K562 (cell line): ENCODE data around the gene ZNF236. TPM values are rescaled to one million over a fixed set of nuclear protein-coding genes. Genes with fewer than 3 reads are reported as not detected.

Experiments used
- BCL6 ChIP-seq: fragments of 250-450 bp; sonication (Bioruptor Pico); IDR thresholded peaks from 2 replicates; pipeline ENCODE4 v1.4.0; 2020
- CHCHD3 ChIP-seq: fragments of 250-450 bp; sonication (Bioruptor Pico); IDR thresholded peaks from 2 replicates; pipeline ENCODE4 v2.1.2; 2022; ENCODE audit warnings: mild to moderate bottlenecking
- ETV1 ChIP-seq: fragments of 450-650 bp; conservative IDR thresholded peaks from 2 replicates; pipeline ENCODE4 v1.6.1; 2016; ENCODE audit warnings: missing genetic modification characterization, control low read depth, low read depth, missing compliant biosample characterization
- FOXJ3 ChIP-seq: sonication (generic); formaldehyde crosslinking; IDR thresholded peaks from 2 replicates; pipeline ENCODE4 v1.4.0; 2020; ENCODE audit warnings: mild to moderate bottlenecking, missing genetic modification reagents
- HIVEP1 ChIP-seq: fragments of 250-450 bp; sonication (Bioruptor Pico); IDR thresholded peaks from 2 replicates; pipeline ENCODE4 v1.4.0; 2020; ENCODE audit warnings: mild to moderate bottlenecking
- HNRNPH1 ChIP-seq: fragments of 200-400 bp; formaldehyde crosslinking; optimal IDR thresholded peaks from 2 replicates; pipeline ENCODE3; 2017; ENCODE audit warnings: low read depth, mild to moderate bottlenecking, low read length, moderate library complexity
- MTA1 ChIP-seq: fragments of 450-650 bp; IDR thresholded peaks from 2 replicates; pipeline ENCODE4 v1.6.1; 2017; ENCODE audit warnings: borderline replicate concordance
- NCOR1 ChIP-seq: fragments of 450-650 bp; IDR thresholded peaks from 2 replicates; pipeline ENCODE4 v1.6.1; 2016; ENCODE audit warnings: mild to moderate bottlenecking, moderate library complexity
- PRPF4 ChIP-seq: fragments of 200-400 bp; formaldehyde crosslinking; IDR thresholded peaks from one replicate; pipeline ENCODE4 v1.6.1; 2017; ENCODE audit warnings: low read length, low read depth, mild to moderate bottlenecking; ENCODE audit not compliant: insufficient read depth, poor library complexity, severe bottlenecking
- RCOR1 ChIP-seq, 2 experiments: IDR thresholded peaks; 2 replicates each; pipeline ENCODE4 v1.6.1; 2012; ENCODE audit warnings: low read depth in 2 of 2, low read length in 2 of 2, borderline replicate concordance in 1 of 2, improper control_type of control experiment in 1 of 2
- SMC3 ChIP-seq: conservative IDR thresholded peaks from 2 replicates; pipeline ENCODE4 v1.6.1; 2011; ENCODE audit warnings: low read depth, low read length, improper control_type of control experiment; ENCODE audit not compliant: insufficient read depth
- ZNF232 ChIP-seq: sonication (generic); formaldehyde crosslinking; IDR thresholded peaks from 2 replicates; pipeline ENCODE4 v1.8.0; 2022; ENCODE audit warnings: mild to moderate bottlenecking, missing genetic modification reagents
- polyA plus RNA-seq, 8 experiments: library from polyadenylated mRNA; depleted of rRNA in 4 of 8; stranded (reverse) in 5 of 8; unstranded in 3 of 8; fragments of >200 nt; fragmentation: Nextera tagmentation in 2 of 8; fragmentation: Illumina TruSeq in 1 of 8; extraction: Ambion mirVana in 2 of 8; extraction: Trizol in 1 of 8; gene quantifications; 2 replicates each; pipeline versions ENCODE4 v1.2.1 to v1.2.3, GENCODE V29; 2011 to 2014; ENCODE audit warnings: inconsistent platforms in 1 of 8, missing spikeins in 1 of 8
- total RNA-seq, 7 experiments: library from RNA; depleted of rRNA in 6 of 7; stranded (reverse); fragments of >200 nt in 6 of 7; fragmentation: Illumina TruSeq in 2 of 7; extraction: Trizol in 2 of 7; gene quantifications; 2 replicates each; pipeline versions ENCODE4 v1.2.1 to v1.2.3, GENCODE V29; 2011 to 2021; ENCODE audit warnings: low replicate concordance in 1 of 7
- TF ChIP-seq, protein P1 (sequence below): fragments of 200-600 bp; sonication (generic); IDR thresholded peaks from one replicate; pipeline ENCODE4 v1.6.1; 2012; ENCODE audit warnings: mild to moderate bottlenecking, low read depth, low read length, inconsistent platforms
- TF ChIP-seq, protein P2 (sequence below): sonication (generic); formaldehyde crosslinking; IDR thresholded peaks from 2 replicates; pipeline ENCODE4 v1.8.0; 2023; ENCODE audit warnings: mild to moderate bottlenecking, missing genetic modification reagents
- TF ChIP-seq, protein P3 (sequence below), 3 experiments: IDR thresholded peaks in 2 of 3; conservative IDR thresholded peaks in 1 of 3; 2 replicates each; pipeline ENCODE4 v1.5.1; 2011 to 2012; ENCODE audit warnings: low read length in 3 of 3, mild to moderate bottlenecking in 3 of 3, control low read depth in 2 of 3, improper control_type of control experiment in 1 of 3, inconsistent platforms in 1 of 3, low read depth in 1 of 3, mixed read lengths in 1 of 3, moderate library complexity in 1 of 3; ENCODE audit not compliant: insufficient read depth in 2 of 3

ZNF236 gene
- total and polyA plus RNA-seq, 9 of the 15 experiments (the other 6 are each of a cell fraction or from before 2014, with no cell fraction given), result 0.35 to 8.7 (median 3.4) TPM

DNA sequence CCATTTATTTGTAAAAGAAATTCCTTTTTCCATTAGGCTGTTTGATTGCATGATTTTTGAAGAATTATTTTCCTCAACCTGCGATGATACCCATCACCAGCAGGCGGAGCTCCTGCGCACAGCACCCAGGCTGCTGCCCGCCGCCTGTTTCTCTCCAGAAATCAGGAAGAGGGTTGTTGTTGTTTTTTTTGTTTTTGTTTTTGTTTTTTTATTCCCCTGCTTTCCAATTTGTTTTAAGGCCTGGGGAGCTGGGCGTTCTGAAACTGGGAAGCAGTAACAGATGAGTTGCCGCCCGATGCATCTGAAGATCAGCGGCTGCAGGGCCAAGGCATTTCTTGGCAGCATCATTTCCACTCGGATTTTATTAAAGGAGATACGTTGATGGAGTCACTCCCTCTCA lies 178.2 kb downstream of the ZNF236 start (continued):
- TF ChIP-seq, protein P1, sequence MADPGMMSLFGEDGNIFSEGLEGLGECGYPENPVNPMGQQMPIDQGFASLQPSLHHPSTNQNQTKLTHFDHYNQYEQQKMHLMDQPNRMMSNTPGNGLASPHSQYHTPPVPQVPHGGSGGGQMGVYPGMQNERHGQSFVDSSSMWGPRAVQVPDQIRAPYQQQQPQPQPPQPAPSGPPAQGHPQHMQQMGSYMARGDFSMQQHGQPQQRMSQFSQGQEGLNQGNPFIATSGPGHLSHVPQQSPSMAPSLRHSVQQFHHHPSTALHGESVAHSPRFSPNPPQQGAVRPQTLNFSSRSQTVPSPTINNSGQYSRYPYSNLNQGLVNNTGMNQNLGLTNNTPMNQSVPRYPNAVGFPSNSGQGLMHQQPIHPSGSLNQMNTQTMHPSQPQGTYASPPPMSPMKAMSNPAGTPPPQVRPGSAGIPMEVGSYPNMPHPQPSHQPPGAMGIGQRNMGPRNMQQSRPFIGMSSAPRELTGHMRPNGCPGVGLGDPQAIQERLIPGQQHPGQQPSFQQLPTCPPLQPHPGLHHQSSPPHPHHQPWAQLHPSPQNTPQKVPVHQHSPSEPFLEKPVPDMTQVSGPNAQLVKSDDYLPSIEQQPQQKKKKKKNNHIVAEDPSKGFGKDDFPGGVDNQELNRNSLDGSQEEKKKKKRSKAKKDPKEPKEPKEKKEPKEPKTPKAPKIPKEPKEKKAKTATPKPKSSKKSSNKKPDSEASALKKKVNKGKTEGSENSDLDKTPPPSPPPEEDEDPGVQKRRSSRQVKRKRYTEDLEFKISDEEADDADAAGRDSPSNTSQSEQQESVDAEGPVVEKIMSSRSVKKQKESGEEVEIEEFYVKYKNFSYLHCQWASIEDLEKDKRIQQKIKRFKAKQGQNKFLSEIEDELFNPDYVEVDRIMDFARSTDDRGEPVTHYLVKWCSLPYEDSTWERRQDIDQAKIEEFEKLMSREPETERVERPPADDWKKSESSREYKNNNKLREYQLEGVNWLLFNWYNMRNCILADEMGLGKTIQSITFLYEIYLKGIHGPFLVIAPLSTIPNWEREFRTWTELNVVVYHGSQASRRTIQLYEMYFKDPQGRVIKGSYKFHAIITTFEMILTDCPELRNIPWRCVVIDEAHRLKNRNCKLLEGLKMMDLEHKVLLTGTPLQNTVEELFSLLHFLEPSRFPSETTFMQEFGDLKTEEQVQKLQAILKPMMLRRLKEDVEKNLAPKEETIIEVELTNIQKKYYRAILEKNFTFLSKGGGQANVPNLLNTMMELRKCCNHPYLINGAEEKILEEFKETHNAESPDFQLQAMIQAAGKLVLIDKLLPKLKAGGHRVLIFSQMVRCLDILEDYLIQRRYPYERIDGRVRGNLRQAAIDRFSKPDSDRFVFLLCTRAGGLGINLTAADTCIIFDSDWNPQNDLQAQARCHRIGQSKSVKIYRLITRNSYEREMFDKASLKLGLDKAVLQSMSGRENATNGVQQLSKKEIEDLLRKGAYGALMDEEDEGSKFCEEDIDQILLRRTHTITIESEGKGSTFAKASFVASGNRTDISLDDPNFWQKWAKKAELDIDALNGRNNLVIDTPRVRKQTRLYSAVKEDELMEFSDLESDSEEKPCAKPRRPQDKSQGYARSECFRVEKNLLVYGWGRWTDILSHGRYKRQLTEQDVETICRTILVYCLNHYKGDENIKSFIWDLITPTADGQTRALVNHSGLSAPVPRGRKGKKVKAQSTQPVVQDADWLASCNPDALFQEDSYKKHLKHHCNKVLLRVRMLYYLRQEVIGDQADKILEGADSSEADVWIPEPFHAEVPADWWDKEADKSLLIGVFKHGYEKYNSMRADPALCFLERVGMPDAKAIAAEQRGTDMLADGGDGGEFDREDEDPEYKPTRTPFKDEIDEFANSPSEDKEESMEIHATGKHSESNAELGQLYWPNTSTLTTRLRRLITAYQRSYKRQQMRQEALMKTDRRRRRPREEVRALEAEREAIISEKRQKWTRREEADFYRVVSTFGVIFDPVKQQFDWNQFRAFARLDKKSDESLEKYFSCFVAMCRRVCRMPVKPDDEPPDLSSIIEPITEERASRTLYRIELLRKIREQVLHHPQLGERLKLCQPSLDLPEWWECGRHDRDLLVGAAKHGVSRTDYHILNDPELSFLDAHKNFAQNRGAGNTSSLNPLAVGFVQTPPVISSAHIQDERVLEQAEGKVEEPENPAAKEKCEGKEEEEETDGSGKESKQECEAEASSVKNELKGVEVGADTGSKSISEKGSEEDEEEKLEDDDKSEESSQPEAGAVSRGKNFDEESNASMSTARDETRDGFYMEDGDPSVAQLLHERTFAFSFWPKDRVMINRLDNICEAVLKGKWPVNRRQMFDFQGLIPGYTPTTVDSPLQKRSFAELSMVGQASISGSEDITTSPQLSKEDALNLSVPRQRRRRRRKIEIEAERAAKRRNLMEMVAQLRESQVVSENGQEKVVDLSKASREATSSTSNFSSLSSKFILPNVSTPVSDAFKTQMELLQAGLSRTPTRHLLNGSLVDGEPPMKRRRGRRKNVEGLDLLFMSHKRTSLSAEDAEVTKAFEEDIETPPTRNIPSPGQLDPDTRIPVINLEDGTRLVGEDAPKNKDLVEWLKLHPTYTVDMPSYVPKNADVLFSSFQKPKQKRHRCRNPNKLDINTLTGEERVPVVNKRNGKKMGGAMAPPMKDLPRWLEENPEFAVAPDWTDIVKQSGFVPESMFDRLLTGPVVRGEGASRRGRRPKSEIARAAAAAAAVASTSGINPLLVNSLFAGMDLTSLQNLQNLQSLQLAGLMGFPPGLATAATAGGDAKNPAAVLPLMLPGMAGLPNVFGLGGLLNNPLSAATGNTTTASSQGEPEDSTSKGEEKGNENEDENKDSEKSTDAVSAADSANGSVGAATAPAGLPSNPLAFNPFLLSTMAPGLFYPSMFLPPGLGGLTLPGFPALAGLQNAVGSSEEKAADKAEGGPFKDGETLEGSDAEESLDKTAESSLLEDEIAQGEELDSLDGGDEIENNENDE, result no peak
- TF ChIP-seq NCOR1 (no peak), BCL6 (no peak), ZNF232 (no peak), RCOR1 (IDR thresholded peaks at IDR 0.05; ENCODE audit: borderline replicate concordance in 1 of 2, low read depth in 2 of 2, low read length in 2 of 2) (peak in 1 of 2 experiments; percentile 45; a peak in 1 of 4 replicates), MTA1 (no peak), PRPF4 (no peak), ETV1 (no peak), SMC3 (peak; percentile 62), HNRNPH1 (no peak), CHCHD3 (CRISPR knock-in tag) (no peak), FOXJ3 (CRISPR knock-in tag) (no peak), HIVEP1 (CRISPR knock-in tag) (no peak)
- TF ChIP-seq, protein P2, sequence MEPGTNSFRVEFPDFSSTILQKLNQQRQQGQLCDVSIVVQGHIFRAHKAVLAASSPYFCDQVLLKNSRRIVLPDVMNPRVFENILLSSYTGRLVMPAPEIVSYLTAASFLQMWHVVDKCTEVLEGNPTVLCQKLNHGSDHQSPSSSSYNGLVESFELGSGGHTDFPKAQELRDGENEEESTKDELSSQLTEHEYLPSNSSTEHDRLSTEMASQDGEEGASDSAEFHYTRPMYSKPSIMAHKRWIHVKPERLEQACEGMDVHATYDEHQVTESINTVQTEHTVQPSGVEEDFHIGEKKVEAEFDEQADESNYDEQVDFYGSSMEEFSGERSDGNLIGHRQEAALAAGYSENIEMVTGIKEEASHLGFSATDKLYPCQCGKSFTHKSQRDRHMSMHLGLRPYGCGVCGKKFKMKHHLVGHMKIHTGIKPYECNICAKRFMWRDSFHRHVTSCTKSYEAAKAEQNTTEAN (CRISPR knock-in tag), result no peak
- TF ChIP-seq, protein P3, sequence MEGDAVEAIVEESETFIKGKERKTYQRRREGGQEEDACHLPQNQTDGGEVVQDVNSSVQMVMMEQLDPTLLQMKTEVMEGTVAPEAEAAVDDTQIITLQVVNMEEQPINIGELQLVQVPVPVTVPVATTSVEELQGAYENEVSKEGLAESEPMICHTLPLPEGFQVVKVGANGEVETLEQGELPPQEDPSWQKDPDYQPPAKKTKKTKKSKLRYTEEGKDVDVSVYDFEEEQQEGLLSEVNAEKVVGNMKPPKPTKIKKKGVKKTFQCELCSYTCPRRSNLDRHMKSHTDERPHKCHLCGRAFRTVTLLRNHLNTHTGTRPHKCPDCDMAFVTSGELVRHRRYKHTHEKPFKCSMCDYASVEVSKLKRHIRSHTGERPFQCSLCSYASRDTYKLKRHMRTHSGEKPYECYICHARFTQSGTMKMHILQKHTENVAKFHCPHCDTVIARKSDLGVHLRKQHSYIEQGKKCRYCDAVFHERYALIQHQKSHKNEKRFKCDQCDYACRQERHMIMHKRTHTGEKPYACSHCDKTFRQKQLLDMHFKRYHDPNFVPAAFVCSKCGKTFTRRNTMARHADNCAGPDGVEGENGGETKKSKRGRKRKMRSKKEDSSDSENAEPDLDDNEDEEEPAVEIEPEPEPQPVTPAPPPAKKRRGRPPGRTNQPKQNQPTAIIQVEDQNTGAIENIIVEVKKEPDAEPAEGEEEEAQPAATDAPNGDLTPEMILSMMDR (IDR thresholded peaks at IDR 0.05 in 2 of 3, conservative IDR thresholded peaks at IDR 0.05 in 1 of 3; ENCODE audit: insufficient read depth in 2 of 3, low read depth in 1 of 3, low read length in 3 of 3), result peak; percentile 79 to 81 (median 80)
